Activated CD4-positive, alpha-beta T cell treated with anti-CD3 and anti-CD28 coated beads, Interleukin-2, amount 50 U/mL, for 4 hours (primary cell): ENCODE measurements around the gene CHST14.
"Not testable (repeated sequence)": the region's sequence is repeated elsewhere in the genome, so short reads cannot be mapped to it uniquely, and the experiment has no call there.

ENCODE experiments used
- DNase-seq, 2 experiments: peaks; one replicate each; pipeline ENCODE4 v3.0.0-alpha.2; 2020

CHST14 gene

DNA sequence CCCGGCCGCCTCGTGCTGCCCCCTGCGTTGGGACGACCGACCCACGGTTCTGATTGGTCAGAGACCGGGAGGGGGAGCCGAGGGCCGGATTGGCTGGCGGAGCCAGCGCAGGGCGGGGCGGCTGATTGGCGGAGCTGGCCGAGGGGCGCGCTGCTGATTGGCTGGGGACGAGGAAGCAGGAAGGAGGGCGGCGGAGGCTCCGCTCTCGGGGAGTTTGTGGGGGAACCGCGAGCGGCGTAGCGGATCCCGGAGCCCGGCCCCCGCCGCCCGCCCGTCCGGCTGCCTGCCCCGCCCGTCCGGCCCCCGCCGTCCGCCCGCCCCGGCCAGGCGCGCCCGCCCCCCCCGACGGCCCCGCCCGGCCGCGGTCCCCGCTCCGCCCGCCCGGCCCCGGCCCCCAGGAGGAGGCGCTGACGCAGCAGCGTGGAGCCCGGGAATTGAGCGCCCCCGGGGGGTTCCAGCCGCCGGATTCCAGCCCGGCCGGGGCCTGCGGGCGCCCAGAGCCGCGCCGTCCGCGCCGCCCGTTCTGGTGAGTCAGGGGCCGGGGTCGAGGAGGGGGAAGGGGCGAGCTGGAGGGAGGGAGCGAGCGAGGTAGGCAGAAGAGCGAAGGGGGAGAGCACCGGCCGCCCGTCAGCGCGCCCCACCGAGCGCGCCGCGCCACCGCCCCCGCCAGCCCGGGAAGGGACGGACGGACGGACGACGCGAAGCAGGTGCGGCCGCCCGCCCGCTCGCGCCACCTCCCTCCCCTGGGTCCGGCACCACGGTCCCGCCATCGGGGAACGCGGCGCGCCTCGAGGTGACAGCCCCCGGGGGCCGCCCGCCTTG, 29.8 kb upstream of the CHST14 start, which contains the start of gene BAHD1:
BAHD1 (plus strand) TSS at position 211 of the 822 bp plus-strand sequence. CDS start 17,512 bp downstream, outside the sequence.
- peak; percentile 94 to 95 for DNase-seq

DNA sequence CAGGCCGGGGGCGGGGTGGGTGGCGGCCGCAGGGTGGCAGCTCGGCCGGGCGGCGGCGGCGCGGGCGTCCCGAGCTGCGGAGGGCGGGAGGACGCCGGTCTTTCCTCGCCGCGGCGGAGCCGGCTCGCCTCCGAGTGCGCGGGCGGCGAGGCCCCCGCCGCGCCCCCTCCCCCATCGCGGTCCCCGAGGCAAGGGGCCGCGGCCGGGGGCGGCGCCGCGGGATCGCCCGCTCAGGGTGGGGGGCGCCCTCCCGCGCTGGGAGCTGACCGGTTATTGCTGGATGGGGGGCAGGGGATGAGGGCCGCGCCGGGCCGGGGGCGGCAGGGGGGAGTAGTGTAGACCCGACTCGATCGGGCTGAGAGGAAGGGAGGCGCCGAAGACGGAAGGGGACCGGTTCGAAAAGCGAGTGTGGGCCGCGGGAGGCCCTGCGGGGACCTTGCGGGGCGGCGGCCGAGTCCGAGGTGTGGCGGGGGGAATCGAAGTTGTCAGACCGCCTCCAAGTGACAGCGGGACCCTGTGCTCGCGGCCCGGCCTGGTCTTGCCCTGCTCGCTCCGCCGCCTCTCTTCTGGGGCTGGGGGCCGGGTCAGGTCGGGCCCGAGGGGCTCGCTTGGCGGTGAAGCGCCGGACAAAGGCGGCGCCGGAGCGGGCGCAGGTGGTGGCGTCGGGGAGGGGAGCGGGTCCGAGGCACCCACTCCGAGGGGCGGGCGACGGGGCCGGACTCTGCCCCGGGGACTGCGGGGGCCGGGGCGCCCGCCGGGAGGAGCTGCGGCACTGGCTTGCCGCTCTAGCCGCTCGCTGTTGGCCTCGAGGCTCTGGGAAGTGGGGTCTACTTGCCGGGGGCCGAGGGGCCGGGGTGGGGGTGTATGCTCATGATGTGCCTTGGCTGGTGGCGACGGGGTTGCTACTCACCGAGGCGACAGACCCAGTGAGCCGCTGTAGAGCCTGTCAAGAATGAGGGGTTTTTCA, 28.9 kb upstream of the CHST14 start:
- DNase-seq = no peak

DNA sequence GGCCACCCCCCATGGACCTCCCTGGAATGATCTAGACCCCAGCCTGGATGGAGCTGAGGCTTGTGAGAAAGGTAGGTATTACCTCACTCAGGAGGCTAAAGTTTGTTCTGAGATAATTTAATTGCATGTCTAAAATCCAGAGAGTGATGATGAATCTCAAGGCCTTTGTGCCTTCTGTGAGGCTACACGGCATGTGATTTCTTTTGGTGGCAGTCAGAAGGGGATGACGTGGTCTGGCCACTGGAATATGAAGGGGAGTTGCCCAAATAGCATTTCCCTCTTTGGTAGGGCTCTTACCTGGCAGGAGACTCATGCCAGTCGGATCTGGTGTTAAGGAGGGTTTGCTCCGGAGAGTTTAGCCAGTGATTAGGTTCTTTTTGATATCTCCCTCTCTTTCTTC, 27.5 kb upstream of the CHST14 start:
- DNase-seq = no peak

DNA sequence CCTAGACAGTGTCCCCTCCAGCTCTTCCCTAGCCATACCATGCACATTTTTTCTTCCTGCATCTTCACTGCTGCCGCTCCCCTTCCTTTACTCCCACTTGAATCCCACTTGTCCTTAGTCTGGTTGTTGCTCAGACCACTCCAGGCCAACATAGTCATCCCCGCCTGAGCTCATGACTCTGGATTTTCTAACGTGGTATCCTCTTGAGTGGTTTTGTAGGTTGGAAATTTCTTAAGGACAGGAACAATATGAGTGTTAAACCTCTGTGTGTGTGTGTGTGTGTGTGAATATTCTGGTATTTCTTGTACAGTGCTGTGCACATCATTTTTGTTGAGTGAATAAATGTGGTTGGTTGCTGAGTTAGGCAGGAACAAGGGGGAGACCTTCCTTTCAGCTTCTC, 26.9 kb upstream of the CHST14 start:
- no peak for DNase-seq

DNA sequence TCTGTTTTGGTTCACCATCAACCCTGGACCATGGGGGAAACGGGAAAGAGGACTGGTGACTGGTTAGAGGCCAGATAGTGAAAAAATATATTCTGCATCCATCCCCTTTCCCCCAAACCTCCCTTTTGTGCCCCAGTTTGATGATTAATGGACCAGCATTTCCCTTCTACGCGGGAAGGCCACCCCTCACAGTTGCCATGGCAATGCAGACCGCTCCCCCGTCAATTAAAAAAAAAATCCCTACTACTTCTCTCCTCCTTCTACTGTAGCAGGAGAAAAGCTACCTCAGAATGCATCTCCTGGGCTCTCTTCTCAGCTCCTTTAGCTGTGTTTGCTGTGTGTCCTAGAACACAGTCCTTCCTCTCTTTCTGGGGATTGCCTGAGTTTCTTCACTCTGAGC, 26.0 kb upstream of the CHST14 start:
- DNase-seq = no peak

DNA sequence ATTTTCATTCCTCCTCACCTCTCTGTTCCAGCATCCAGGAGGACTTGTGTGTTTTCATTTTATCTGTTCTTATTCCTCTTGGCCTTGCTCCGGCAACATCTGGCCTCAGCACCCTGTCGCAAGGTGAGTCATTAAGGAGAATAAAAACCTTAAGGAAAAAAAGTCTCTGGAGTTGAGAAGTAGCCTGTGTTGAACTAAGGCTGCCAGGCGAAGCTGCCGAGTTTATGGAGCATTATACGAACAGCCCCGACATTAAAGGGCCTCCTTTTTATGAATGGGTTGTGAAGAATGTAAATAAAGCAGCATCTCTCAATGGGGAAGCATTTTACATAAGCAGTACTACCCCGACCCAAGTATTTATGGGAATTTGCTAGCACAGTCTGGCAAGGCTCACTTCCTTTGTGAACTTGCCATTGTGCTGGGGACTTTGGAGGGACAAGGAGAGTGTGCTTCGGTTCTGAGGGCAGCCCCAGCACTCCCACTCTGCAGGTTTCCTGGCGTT, 25.3 kb upstream of the CHST14 start:
- DNase-seq = no peak

DNA sequence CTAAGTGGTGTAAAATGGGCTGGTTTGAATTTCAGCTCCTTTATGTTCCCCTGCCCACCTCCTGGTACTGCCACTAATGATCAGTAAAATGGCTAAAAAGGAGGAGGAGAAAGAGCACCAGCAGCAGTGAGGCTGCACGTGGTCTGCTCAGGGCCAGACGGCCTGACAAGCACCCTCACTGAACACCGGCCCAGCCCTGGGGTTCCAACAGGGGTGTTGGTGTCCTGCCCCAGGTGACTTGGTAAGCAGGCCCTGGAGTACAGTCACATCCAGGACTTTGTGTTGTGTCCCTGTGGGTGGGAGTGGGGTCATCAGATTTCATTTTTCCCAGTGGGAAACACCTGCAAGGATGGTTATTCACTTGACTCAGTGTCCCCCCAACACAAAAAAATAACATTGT, 24.6 kb upstream of the CHST14 start:
- DNase-seq = no peak

DNA sequence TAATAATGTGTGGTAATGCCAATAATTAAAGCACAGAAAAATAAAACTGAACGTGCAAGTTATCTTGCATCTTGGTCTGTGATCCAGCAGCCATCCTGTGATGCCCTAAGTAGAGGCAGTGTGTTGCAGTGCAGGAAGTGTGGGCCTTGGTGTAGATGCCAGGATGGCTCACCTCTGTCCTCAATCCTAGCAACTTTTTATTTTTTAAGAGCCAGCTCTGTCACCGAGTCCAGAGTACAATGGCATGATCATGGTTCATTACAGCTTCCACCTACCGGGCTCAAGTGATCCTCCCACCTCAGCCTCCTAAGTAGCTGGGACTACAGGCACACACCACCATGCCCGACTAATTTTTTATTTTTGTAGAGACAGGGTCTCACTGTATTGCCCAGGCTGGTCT, 22.4 kb upstream of the CHST14 start:
- no peak for DNase-seq

DNA sequence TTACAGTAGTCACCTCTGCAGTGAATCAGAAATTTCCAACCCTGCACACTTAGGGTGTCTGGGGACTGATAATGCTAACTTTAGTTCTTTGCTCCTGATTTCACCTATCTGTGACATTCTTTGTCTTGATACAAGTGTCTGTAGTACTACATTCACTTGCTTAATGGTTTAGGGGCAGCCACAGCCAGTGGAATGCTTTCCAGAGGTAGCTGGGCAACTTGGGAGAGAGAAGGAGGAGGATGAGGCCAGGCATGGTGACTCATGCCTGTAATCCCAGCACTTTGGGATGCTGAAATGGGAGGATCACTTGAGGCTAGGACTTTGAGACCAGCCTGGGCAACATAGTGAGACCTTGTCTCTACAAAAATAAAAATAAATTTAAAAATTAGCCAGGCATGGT, 21.5 kb upstream of the CHST14 start:
- no peak for DNase-seq

DNA sequence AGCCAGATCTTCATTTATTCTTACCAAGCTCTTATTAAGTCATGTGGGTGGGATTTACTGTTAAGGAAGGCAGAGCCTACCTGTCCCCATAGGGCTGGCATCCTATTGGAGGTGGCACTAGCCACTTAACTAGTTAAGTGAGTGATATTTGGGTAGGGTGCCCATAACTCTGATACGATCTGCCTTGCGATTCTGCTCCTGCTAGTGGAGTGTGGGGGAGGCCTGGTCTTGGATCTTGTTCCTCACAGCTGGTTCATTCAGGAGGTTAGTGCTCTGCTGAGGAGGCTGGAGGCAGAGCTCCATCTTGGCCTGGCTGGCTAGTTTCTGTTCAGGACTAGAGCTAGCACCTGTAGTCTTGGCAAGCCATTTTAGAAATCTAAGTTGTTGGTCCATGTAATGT, 20.7 kb upstream of the CHST14 start:
- DNase-seq = no peak

DNA sequence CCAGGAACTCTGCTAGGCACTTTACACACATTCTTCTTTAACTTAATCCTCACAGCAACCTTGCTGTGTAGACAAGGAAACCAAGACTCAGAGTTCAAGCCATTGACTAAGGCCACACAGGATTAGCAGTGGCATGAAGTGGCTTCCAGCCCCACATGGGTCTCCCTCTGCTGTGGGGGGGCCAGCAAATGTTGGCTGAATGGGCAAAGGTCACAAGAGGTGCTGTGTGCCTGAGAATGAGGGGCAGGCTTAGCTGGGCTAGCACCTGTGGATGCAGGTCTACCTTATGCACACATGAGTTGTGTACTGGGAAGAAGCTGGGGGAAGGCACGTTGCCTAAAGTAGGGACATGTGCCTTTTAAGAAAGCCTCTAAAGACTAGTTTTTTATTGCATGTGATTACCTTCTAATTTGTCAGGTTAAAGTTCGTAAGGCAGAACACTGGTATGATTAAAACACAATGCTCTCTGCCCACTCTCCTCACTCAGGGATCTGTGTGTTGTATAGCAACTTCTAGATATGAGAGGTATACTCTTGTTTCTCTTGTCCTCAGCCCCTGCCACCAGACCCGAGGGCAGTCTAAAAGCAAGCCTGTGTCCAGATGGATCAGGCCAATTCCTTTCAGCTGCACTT, 19.1 kb upstream of the CHST14 start:
- DNase-seq = no peak

DNA sequence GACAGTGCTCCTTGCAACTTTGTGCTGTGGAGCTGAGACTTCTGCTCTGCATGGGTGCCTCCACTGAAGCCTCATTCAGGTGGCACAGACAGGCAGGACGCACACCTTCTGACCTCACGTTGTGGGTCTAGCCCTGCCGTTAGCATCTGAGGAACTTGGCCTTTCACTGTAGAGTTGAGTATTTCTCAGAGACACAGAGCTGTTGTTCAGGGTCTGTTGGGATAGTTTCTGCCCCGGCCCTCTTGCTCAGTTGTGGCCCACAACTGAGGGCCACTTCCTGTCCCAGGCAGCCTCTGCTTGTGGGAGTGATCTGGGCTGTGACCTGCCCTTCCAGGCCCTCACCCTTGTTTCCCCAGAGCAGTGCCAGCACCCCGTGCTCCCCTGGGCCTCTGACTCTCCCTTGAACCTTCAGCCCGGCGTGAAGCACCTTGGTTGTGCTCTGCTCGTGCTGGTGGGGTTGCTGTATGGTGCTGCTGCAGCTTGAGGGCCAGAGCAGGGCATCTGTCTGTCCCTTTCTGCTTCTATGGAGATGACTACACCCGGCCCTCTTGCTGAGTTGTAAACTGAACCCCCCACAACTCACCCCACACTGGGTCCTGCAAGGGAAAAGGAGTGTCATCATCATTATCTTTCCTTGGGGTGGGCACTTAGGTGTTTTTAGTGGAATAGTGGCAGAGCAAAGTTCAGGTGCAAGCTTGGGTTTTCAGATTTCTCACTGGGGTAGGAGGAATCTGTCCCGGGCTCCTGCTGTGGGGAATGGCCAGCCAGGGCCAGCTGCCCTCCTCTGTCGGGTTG, 18.3 kb upstream of the CHST14 start:
- DNase-seq = no peak

DNA sequence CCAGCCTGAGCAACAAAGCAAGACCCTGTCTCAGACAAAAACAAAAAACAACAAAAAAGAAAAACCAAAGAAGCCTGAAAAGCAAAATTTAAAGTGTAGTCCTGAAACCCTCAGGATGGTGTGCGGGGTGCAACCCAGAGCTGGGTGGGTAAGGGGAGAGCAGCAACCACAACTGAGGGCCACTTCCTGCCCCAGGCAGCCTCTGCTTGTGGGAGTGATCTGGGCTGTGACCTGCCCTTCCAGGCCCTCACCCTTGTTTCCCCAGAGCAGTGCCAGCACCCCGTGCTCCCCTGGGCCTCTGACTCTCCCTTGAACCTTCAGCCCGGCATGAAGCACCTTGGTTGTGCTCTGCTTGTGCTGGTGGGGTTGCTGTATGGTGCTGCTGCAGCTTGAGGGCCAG, 16.8 kb upstream of the CHST14 start:
- not testable (repeated sequence) for DNase-seq

DNA sequence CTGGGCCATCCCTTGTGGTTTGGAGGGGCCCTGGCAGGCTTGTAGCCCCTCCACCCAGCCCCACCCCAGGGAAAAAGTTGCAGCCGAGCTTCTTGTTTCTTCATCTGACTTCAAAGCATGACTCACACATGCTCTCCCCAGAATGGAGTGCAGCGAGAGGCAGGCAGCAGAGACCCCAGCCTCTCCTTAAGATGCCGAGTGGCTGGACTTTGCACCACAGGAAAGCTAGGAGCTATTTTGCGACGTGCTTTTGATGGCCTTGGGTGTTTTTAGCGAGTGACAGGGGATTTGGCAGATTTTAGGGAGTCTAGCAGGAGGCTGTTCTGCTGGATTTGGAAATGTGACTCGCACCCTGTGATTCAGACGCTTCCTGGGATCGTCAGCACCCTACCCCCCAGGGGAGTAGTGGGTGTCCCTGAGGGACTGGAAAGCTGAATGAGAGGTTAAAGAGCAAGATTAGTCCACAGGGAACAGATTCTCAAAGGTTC, 15.8 kb upstream of the CHST14 start:
- no peak for DNase-seq

DNA sequence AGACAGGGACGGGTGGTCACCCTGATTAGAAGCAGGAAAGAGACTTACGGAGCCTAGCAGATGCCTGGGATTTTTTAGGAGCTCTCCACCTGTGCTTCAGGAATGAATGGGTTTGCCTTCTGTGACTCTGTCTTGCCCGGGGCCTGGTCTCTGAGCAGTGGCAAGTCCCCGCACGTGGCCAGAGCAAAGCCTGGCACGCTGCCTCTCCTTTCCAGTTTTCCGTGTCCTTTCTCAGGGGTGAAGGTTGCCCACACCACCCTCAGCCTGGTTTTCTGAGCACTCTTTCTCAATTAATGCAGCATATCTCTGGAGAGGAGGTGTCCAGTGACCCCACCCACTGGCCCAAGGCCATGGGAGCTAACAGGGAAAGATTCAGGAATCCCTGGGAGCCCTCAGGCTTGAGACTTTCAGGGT, 14.5 kb upstream of the CHST14 start:
- DNase-seq = no peak

DNA sequence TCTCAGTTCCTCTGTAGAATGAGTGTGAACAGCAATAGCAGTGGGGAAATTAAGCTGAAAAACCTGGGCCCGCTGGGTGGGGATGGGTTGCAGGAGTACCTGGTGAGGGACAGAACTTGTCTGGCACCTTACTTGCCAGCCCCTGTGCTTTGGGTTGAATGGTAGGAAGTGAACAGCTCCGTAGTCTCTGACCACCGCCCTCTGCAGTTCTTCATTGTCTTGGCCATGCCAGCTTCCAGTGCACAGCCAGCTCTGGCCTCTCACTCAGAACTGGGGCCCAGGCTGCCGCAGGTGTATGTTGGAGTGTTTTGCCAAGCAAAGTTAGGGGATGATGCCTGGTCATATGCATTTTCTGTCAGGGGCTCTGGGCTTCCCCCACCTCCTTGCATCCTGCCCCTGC, 14.0 kb upstream of the CHST14 start:
- no peak for DNase-seq

DNA sequence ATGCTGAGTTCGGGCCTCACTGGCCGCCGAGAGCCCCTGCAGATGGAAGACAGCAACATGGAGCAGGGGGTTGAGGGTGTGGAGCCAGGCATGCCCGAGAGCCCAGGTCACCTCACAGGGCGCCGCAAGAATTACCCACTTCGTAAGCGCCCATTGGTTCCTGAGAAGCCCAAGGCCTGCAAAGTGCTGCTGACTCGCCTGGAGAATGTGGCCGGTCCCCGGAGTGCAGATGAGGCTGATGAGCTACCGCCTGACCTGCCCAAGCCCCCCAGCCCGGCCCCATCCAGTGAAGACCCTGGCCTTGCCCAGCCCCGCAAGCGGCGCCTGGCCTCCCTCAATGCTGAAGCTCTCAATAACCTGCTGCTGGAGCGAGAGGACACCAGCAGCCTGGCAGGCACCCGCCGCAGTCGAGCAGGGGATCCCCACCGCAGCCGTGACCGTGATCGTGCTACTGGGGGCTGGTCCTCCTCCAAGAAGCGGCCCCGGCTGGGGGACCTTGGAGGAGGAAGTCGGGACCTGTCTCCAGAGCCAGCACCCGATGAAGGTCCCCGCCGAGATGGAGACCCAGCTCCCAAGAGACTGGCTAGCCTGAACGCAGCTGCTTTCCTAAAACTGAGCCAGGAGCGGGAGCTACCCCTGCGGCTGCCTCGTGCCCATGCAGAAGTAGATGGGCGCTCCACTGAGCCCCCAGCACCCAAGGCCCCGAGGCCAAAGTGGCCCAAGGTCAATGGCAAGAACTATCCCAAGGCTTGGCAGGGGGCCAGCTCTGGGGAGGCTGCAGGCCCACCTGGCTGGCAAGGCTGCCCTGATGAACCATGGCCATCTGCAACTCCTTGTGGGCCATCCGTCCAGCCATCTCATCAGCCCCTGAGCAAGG, 12.1 kb upstream of the CHST14 start:
- no peak for DNase-seq

DNA sequence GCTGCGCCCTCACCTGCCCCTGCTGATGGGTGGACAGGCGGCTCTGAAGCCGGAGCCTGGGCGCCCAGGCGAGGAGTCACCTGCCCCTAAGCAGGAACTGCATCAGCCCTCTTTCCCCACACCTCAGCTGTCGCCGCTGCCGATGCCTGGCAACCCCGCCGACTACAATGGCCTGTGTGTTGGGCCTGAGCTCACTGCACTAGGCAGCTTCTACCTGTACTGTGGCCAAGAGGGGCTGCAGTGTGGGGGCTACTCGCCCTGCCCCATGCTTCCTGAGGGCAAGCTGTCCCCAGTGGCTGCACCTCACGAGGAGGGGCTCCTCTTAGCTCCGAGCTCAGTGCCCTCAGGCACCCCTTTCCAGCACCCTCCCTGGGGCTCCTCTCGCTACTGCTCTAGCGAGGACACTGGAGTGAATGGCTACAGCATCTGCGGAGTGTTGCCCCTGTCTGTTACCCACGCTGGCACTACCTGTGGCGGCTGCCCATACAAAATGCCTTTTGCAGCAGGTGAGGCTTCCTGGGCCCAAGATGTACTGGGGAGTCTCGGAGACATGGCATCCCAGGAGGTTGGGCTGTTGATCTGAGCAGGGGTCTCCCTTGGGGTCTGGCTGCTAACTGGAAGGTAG, 11.3 kb upstream of the CHST14 start:
- DNase-seq = no peak

DNA sequence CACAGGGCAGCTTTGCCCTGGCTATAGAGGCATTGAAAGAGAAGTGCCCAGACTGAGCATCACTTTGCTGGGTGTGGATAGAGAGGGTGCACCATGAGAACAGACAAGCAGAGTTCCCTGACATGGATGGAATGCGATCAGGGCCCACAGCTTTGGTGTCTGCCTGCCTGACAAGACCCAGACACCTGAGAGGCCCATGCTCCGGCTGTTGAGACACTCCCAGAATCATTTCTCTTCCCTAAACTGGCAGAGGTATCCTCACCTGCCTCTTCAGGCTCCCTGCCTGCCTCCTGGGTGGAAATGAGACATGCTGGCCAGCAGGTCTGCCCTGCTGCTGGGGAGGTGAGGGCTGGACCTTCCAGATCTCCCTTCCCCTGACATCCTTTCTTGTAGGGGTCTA, 10.4 kb upstream of the CHST14 start:
- DNase-seq = no peak

DNA sequence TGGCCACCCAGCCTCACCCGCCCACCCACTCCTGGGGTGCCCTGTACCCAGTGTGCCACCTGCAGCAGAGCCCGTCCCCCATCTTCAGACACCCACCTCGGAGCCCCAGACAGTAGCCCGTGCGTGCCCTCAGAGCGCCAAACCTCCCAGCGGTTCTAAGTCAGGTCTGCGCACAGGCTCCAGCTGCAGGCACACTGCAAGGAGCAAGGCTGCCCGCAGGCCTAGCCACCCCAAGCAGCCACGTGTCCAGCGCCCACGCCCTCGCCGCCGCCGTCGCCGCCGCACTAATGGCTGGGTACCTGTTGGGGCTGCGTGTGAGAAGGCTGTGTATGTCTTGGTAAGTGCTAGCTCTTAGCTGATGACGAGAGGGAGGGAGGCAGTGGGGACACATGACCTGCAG, 8.8 kb upstream of the CHST14 start:
- no peak for DNase-seq

DNA sequence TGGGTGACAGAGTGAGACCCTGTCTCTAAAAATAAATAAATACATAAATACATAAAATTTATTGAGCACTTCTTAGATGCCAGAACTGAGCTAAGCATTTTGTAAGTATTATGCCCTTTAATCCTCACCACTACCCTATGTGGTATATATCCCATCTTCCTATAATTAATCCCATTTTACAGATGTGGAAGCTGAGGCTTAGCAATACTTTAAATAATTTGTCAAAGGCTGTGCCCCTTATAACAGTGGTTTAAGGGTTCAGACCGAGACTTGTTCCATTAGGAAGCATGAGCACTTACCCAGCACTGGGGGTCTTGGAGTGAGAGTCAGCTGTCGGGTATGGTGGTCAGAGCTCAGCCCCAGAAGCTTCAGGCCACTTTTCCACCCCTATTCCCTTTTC, 7.5 kb upstream of the CHST14 start:
- DNase-seq = no peak
